Left ventricle myocardium inferior (tissue), 1 donor: ENCODE data around the gene ESR1. TPM values are rescaled to one million over a fixed set of nuclear protein-coding genes. Genes with fewer than 3 reads are reported as not detected.

Experiments
- DNase-seq: peaks from one replicate; pipeline ENCODE4 v3.0.0-alpha.2; 2020
- H3K27ac ChIP-seq: fragments of 200-600 bp; replicated peaks from 2 replicates; pipeline ENCODE4 v1.8.0; 2021
- H3K27me3 ChIP-seq: fragments of 200-600 bp; 2 replicates; pipeline ENCODE4 v1.8.0; 2021; ENCODE audit warnings: low read depth
- H3K36me3 ChIP-seq: fragments of 200-600 bp; 2 replicates; pipeline ENCODE4 v1.8.0; 2021
- H3K4me1 ChIP-seq: fragments of 200-600 bp; 2 replicates; pipeline ENCODE4 v1.8.0; 2021
- H3K4me3 ChIP-seq: fragments of 200-600 bp; 2 replicates; pipeline ENCODE4 v1.8.0; 2021; ENCODE audit warnings: mild to moderate bottlenecking, moderate library complexity
- H3K9me3 ChIP-seq: fragments of 200-600 bp; replicated peaks from 2 replicates; pipeline ENCODE4 v1.8.0; 2021
- CTCF ChIP-seq: fragments of 200-600 bp; IDR thresholded peaks from 2 replicates; pipeline ENCODE4 v1.8.0; 2021; ENCODE audit warnings: antibody characterized with exemption, mild to moderate bottlenecking, borderline replicate concordance
- intact Hi-C: fragments of 100-400 bp; cut with micrococcal nuclease; formaldehyde crosslinking; loops from one replicate; pipeline ENCODE4 v1.11.0; 2022
- total RNA-seq: library from RNA; stranded (reverse); fragmentation: NEBNext Ultra II Directional; extraction: Animal tissue kit (Norgen Biotek cat#: 25700); gene quantifications from one replicate; pipeline ENCODE4 v1.2.1, GENCODE V29; 2021
- donor health status: DM: no; HTN: yes; CAD: no; lungs with severe emphysema.

Gene ESR1
- total RNA-seq, 1 donor from 2014 or later = 1.6 TPM

- Histone ChIP-seq H3K9me3 (peaks cover 8% of the 10 kb centered on the region), H3K27me3 (no peaks in the 10 kb centered on the region), H3K4me1 (no peaks in the 10 kb centered on the region), H3K4me3 (no peak overlapping the region), H3K27ac (no peak overlapping the region), H3K36me3 (no peaks in the 10 kb centered on the region)
- intact Hi-C loops = no loop called here
- no peak for TF ChIP-seq CTCF
- DNase-seq = no peak
Measured at GRCh38 chr6:151916680-151917164, 109.2 kb downstream of the ESR1 start.

GRCh38 chr6:151917531-151918329, 110.2 kb downstream of the ESR1 start:
- Histone ChIP-seq H3K27me3 (no peaks in the 10 kb centered on the region), H3K9me3 (peaks cover 18% of the 10 kb centered on the region), H3K4me1 (no peaks in the 10 kb centered on the region), H3K36me3 (no peaks in the 10 kb centered on the region), H3K4me3 (no peak overlapping the region), H3K27ac (no peak overlapping the region)
- no peak for DNase-seq
- TF ChIP-seq CTCF = no peak
- intact Hi-C loops = no loop called here

GRCh38 chr6:151940307-151940706, 132.8 kb downstream of the ESR1 start:
- no peaks in the 10 kb centered on the region for H3K4me1 ChIP-seq
- H3K27ac ChIP-seq = no peak overlapping the region
- H3K9me3 ChIP-seq = no peaks in the 10 kb centered on the region
- TF ChIP-seq CTCF = no peak
- intact Hi-C loops = no loop called here
- no peak for DNase-seq
- no peaks in the 10 kb centered on the region for H3K36me3 ChIP-seq
- H3K27me3 ChIP-seq = peaks cover under 1% of the 10 kb centered on the region
- H3K4me3 ChIP-seq = no peak overlapping the region

GRCh38 chr6:151948002-151948743, 140.7 kb downstream of the ESR1 start:
- intact Hi-C loops = no loop called here
- Histone ChIP-seq H3K9me3 (no peaks in the 10 kb centered on the region), H3K27ac (no peak overlapping the region), H3K4me3 (no peak overlapping the region), H3K36me3 (no peaks in the 10 kb centered on the region), H3K27me3 (no peaks in the 10 kb centered on the region), H3K4me1 (no peaks in the 10 kb centered on the region)
- no peak for TF ChIP-seq CTCF
- DNase-seq = no peak

GRCh38 chr6:151958332-151958731, 150.8 kb downstream of the ESR1 start:
- Histone ChIP-seq H3K9me3 (no peaks in the 10 kb centered on the region), H3K4me1 (no peaks in the 10 kb centered on the region), H3K27me3 (no peaks in the 10 kb centered on the region), H3K27ac (no peak overlapping the region), H3K36me3 (no peaks in the 10 kb centered on the region), H3K4me3 (no peak overlapping the region)
- DNase-seq = no peak
- intact Hi-C loops = no loop called here
- no peak for TF ChIP-seq CTCF
